ENCODE measurements around the gene MYO1D. TPM values are rescaled to one million over a fixed set of nuclear protein-coding genes. Genes with fewer than 3 reads are reported as not detected.

Gene MYO1D
- total and polyA plus RNA-seq, 2 of the 13 experiments (the other 11 are each of a cell fraction or from before 2014, with no cell fraction given): 13.2 to 17.3 TPM

GRCh38 chr17:32615326-32615725, 261.6 kb downstream of the MYO1D start:
- H3K9me3 ChIP-seq (ENCODE audit: low read length): no peaks in the 10 kb centered on the region
- TF ChIP-seq MEIS2 (CRISPR knock-in tag; IDR thresholded peaks at IDR 0.05) (no peak), PRDM4 (CRISPR knock-in tag; IDR thresholded peaks at IDR 0.05; ENCODE audit: borderline replicate concordance) (no peak), ZSCAN25 (CRISPR knock-in tag; IDR thresholded peaks at IDR 0.05) (no peak), MAF1 (CRISPR knock-in tag; IDR thresholded peaks at IDR 0.05; ENCODE audit: borderline replicate concordance) (no peak), PAWR (CRISPR knock-in tag; IDR thresholded peaks at IDR 0.05; ENCODE audit: borderline replicate concordance) (no peak), POLR2AphosphoS2 (IDR thresholded peaks at IDR 0.05; ENCODE audit: low read depth, low read length) (no peak), RARA (CRISPR knock-in tag; IDR thresholded peaks at IDR 0.05) (no peak), ZBTB4 (CRISPR knock-in tag; IDR thresholded peaks at IDR 0.05; ENCODE audit: borderline replicate concordance) (no peak)
- TF ChIP-seq, protein P1, sequence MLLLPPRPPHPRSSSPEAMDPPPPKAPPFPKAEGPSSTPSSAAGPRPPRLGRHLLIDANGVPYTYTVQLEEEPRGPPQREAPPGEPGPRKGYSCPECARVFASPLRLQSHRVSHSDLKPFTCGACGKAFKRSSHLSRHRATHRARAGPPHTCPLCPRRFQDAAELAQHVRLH (CRISPR knock-in tag; IDR thresholded peaks at IDR 0.05; ENCODE audit: borderline replicate concordance, low read depth): no peak
- no peaks in the 10 kb centered on the region for H3K79me2 ChIP-seq (ENCODE audit: insufficient read depth, low read length)
- in situ Hi-C loops (cut with HindIII; ENCODE audit: extremely low pct_ligation_motif_present, low pct_unique_long_range_greater_than_20kb) (no loop called here), intact Hi-C loops (cut with micrococcal nuclease; ENCODE audit: unreplicated experiment) (no loop called here)
- no peak for FAIRE-seq
- H3K27me3 ChIP-seq (ENCODE audit: control insufficient read depth in 1 of 2, insufficient read depth in 2 of 2, low read length in 2 of 2): no peaks in the 10 kb centered on the region
- no peak overlapping the region for H2AFZ ChIP-seq (ENCODE audit: low read length)
- CTCF ChIA-PET (ENCODE audit: low intra/inter-chr PET ratio, low total read pairs): no interaction called here
- no peak for DNase-seq (ENCODE audit: low spot score)
- 80% methylated on average over 3 of the region's 3 CpGs for WGBS (ENCODE audit: low lambda C conversion rate)
- no peak for ATAC-seq
- H3K4me3 ChIP-seq (replicated peaks in 1 of 3; ENCODE audit: insufficient read depth in 1 of 3, low read depth in 2 of 3, low read length in 3 of 3): no peak overlapping the region
- H3K36me3 ChIP-seq (replicated peaks in 1 of 2; ENCODE audit: control insufficient read depth in 1 of 2, insufficient read depth in 2 of 2, low read length in 2 of 2): no peaks in the 10 kb centered on the region
- H4K20me1 ChIP-seq (ENCODE audit: insufficient read depth, low read length): no peaks in the 10 kb centered on the region
- H3K4me2 ChIP-seq (ENCODE audit: low read depth, low read length): no peak overlapping the region
- no TSS peak for BruUV-seq (replicated peaks)
- no peak overlapping the region for H3K9ac ChIP-seq (ENCODE audit: insufficient read depth, low read depth, low read length)
- no peak overlapping the region for H3K27ac ChIP-seq (ENCODE audit: extremely low read length, insufficient read depth, low read length)
- no peaks in the 10 kb centered on the region for H3K4me1 ChIP-seq (ENCODE audit: insufficient read depth, low read length)
- POLR2A ChIA-PET: no interaction called here

All from HepG2 (cell line).